Urinary bladder (tissue), 4 donors: ENCODE measurements around the gene RBM39. TPM values are rescaled to one million over a fixed set of nuclear protein-coding genes. Genes with fewer than 3 reads are reported as not detected.
A peak's percentile ranks its signal among the peaks of the same experiment; 100 is the strongest.
"Not testable (repeated sequence)": the region's sequence is repeated elsewhere in the genome, so short reads cannot be mapped to it uniquely, and the experiment has no call there.

Experiments used
- DNase-seq: peaks from one replicate; pipeline ENCODE4 v3.0.0-alpha.2; 2015; ENCODE audit errors: extremely low spot score
- H3K27ac ChIP-seq: one replicate; pipeline ENCODE4 v1.5.1; 2013; ENCODE audit warnings: low read depth, mild to moderate bottlenecking, moderate library complexity
- H3K36me3 ChIP-seq: one replicate; pipeline ENCODE4 v1.6.1; 2013; ENCODE audit warnings: mild to moderate bottlenecking, moderate library complexity; ENCODE audit not compliant: insufficient read depth
- H3K4me1 ChIP-seq: one replicate; pipeline ENCODE4 v1.6.1; 2013; ENCODE audit warnings: mild to moderate bottlenecking, moderate library complexity; ENCODE audit not compliant: insufficient read depth
- H3K4me3 ChIP-seq: one replicate; pipeline ENCODE4 v1.5.1; 2013; ENCODE audit warnings: low read depth, low read length
- WGBS: extraction: QIAGEN DNeasy Blood & Tissue Kit; methylation state at CpG from one replicate; pipeline ENCODE4 v1.1.7; 2013; 5-methylcytosine and 5-hydroxymethylcytosine counted together
- polyA plus RNA-seq: library from polyadenylated mRNA; stranded (reverse); fragments of 200-250 nt; gene quantifications from one replicate; pipeline ENCODE4 v1.2.3, GENCODE V29; 2013
- total RNA-seq: library from RNA; depleted of rRNA; stranded (reverse); fragments of >200 nt; gene quantifications from one replicate; pipeline ENCODE4 v1.2.3, GENCODE V29; 2014
- donor health status: healthy with polysubstance abuse.
- donor health status: healthy.

RBM39 gene
- total RNA-seq: 645 TPM
- polyA plus RNA-seq: 183 TPM

- H3K4me3 ChIP-seq: peak within 1 kb of the TSS; percentile 83
- H3K36me3 ChIP-seq: peaks cover 1% of the 10 kb centered on the region
- peak; percentile 100 for DNase-seq
- WGBS: under 1% methylated on average over 66 of the region's 66 CpGs
- no peaks in the 10 kb centered on the region for H3K4me1 ChIP-seq
- H3K27ac ChIP-seq: peak within 1 kb of the TSS; percentile 100
These were observed at the start of gene RBM39 for GRCh38 chr20:35741892-35742740. TSS of gene RBM39 (minus strand) at chr20:35742260. CDS start at chr20:35740874, 1,386 bp downstream.

DNA sequence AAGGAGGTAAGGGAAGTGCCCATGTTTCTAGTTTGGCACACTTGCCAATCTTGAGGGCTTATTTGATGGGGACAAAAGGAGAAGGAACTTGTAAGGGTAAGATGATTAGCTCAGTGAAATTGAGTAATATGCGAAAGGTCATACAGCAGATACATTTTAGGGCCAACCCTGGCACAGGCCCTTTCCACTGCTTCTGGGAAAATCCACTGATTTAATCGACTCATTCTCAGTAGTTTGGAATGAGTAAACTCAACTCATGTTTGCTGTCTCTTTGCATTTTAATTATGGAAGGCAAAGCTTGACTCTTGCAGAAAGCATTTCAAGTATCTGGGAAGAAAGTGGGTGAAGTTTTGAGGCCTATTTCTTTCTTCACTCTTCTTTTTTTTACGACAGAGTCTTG, 49.8 kb upstream of the RBM39 start:
- DNase-seq: no peak
- Histone ChIP-seq H3K36me3 (no peaks in the 10 kb centered on the region), H3K4me3 (no peak overlapping the region), H3K27ac (no peak overlapping the region), H3K4me1 (no peaks in the 10 kb centered on the region)
- whole genome bisulfite sequencing: 59% methylated on average over 3 of the region's 3 CpGs

DNA sequence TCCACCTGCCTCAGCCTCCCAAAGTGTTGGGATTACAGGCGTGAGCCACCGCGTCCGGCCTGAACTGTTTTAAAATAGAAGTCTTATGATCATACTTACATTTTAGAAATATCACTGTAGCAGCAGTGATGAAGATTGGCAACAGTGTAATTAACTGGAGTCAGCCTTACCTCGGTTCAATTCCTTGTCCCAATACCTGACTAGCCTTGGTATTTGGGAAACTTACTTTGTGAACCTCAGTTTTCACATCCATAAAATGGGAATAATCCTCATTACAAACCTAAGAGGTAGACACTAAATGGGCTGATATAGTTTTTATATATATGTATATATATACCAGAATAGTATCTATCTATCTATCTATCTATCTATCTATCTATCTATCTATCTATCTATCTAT, 49.0 kb upstream of the RBM39 start:
- H3K27ac ChIP-seq: no peak overlapping the region
- H3K4me1 ChIP-seq: no peaks in the 10 kb centered on the region
- H3K4me3 ChIP-seq: no peak overlapping the region
- 99% methylated on average over 5 of the region's 5 CpGs for whole genome bisulfite sequencing
- H3K36me3 ChIP-seq: no peaks in the 10 kb centered on the region
- no peak for DNase-seq

DNA sequence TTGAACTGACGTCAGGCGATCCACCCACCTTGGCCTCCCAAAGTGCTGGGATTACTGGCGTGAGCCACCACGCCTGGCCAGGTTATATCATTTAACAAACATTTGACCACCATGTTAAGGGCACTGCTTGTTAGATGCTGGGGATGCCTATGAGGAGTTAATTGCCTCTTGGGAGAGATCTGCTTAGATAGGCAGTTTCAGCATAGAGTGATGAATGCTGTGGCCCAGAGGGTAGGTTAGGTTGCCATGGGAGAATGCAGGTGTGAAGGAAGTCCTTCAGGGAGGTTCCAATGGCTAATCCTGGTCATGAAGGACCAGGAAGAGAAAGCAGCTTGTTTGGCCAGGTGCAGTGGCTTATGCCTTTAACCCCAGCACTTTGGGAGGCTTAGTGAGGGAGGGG, 46.7 kb upstream of the RBM39 start:
- Histone ChIP-seq H3K4me1 (no peaks in the 10 kb centered on the region), H3K4me3 (no peak overlapping the region), H3K36me3 (no peaks in the 10 kb centered on the region), H3K27ac (no peak overlapping the region)
- DNase-seq: no peak
- 97% methylated on average over 4 of the region's 4 CpGs for WGBS

- 98% methylated on average over 4 of the region's 4 CpGs for WGBS
- not testable (repeated sequence) for H3K4me1 ChIP-seq, DNase-seq, H3K36me3 ChIP-seq, H3K27ac ChIP-seq, H3K4me3 ChIP-seq
These were observed 43.5 kb upstream of the RBM39 start for GRCh38 chr20:35785541-35785940.

DNA sequence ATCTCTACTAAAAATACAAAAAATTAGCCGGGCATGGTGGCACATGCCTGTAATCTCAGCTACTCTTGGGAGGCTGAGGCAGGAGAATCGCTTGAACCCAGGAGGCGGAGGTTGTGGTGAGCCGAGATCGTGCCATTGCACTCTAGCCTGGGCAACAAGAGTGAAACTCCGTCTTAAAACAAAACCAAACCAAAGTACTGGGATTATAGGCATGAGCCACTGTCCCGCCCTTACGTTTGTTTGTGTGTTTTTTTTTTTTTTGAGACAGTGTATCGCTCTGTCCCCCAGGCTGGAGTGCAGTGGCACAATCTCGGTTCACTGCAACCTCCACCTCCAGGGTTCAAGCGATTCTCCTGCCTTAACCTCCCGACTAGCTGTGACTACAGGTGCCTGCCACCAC, 41.8 kb upstream of the RBM39 start:
- H3K4me1 ChIP-seq, DNase-seq, H3K27ac ChIP-seq, H3K36me3 ChIP-seq, H3K4me3 ChIP-seq: not testable (repeated sequence)
- 94% methylated on average over 12 of the region's 12 CpGs for WGBS

- Histone ChIP-seq H3K27ac (no peak overlapping the region), H3K36me3 (peaks cover 3% of the 10 kb centered on the region), H3K4me1 (no peaks in the 10 kb centered on the region), H3K4me3 (no peak overlapping the region)
- WGBS: 48% methylated on average over 4 of the region's 4 CpGs
- DNase-seq: no peak
These were observed 34.5 kb upstream of the RBM39 start for GRCh38 chr20:35776513-35777101.

- 87% methylated on average over 1 of the region's 1 CpG for WGBS
- no peak overlapping the region for H3K4me3 ChIP-seq
- no peaks in the 10 kb centered on the region for H3K4me1 ChIP-seq
- H3K27ac ChIP-seq: no peak overlapping the region
- H3K36me3 ChIP-seq: peaks cover 3% of the 10 kb centered on the region
- DNase-seq: no peak
These were observed 32.3 kb upstream of the RBM39 start for GRCh38 chr20:35774391-35774790.

DNA sequence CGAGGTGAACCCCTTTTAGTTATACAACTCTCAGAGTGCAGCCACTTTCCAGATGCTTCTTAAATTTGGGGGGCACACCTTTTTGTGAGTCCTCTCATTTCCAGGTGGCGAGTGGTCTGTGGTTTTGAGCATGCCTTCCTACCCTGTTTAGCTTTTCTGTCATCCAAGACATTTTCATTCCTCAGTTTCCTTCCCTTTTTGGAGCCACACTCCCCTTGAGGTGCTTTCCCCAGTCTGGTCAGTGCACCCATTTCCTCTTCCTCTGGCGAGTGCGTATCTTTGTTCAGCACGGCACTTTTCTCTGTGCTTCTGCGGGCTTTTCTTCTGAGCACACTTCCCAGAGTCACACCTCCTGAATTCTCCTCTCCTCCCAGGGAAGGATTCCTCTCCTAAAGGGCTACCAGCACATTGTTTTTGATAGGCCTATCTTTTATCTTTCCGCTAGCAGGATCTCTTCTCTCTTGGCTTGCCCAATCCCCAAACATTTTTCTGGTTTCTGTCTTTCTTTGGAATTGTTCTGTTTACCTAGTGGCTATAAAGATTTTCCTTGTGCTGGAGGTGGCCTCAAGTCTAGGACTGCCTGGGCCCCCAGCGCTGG, 31.2 kb upstream of the RBM39 start:
- H3K4me1 ChIP-seq: no peaks in the 10 kb centered on the region
- peak overlapping the region; percentile 80 for H3K4me3 ChIP-seq
- H3K36me3 ChIP-seq: no peaks in the 10 kb centered on the region
- no peak for DNase-seq
- WGBS: 49% methylated on average over 8 of the region's 8 CpGs
- peak overlapping the region; percentile 40 for H3K27ac ChIP-seq

GRCh38 chr20:35772563-35773058, 30.6 kb upstream of the RBM39 start:
- 13% methylated on average over 8 of the region's 8 CpGs for WGBS
- H3K27ac ChIP-seq: peak overlapping the region; percentile 93
- H3K4me1 ChIP-seq: no peaks in the 10 kb centered on the region
- DNase-seq: no peak
- peak overlapping the region; percentile 80 for H3K4me3 ChIP-seq
- no peaks in the 10 kb centered on the region for H3K36me3 ChIP-seq

DNA sequence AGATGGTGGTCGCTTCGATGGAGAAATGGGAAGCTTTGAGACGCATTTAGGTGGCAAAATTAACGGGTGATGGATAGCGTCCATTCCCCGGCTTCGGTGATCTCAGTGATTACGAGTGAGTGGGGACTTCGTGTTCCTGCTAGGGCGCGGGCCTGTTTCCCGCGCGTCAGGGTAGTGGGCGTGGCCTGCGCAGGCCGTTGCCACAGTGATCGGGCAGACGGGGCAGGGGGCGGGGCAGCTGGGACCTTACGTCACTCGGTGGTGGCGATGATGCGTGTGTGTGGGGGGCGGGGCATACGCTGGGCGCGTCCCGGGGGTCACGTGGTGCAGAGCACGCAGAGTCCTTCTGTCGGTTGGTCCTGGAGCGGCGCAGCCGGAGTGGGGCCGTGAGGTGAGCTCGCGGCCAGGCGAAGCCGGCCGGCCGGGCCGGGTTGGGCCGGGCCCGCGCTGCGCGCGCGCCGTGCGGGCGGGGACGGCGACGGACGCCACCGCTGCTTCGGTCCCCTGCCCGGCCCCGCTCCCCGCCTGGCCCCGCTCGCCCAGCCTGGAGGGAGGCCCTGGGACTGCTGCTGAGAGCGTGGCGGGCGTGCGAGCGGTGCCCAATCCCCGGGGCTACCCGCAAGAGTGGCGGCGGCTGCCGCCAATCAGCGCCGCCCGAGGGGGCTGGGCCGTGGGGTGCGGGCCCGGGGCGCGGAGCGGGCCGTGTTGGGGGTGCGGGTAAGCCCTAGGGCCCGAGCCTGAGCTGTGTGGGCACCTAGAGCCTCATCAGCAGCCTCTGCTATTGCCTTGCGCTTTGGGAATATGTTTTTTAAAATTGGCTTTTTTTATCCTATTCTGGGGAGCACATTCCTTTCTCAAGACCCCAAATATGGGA, 29.9 kb upstream of the RBM39 start, which contains the start of gene PHF20:
Gene PHF20 (plus strand): TSS at position 327 of the 874 bp plus-strand sequence. CDS start 29,508 bp downstream, outside the sequence.
- Histone ChIP-seq H3K4me3 (peak within 1 kb of the TSS; percentile 80), H3K27ac (peak within 1 kb of the TSS; percentile 93), H3K4me1 (no peaks in the 10 kb centered on the region), H3K36me3 (no peaks in the 10 kb centered on the region)
- 2% methylated on average over 87 of the region's 87 CpGs for WGBS
- peak; percentile 87 for DNase-seq

GRCh38 chr20:35771367-35771688, 29.3 kb upstream of the RBM39 start:
- WGBS: 73% methylated on average over 9 of the region's 9 CpGs

More at GRCh38 chr20:35771367-35771688, 29.3 kb upstream of the RBM39 start:
- peak overlapping the region; percentile 93 for H3K27ac ChIP-seq
- H3K36me3 ChIP-seq: no peaks in the 10 kb centered on the region
- DNase-seq: no peak
- H3K4me1 ChIP-seq: no peaks in the 10 kb centered on the region
- H3K4me3 ChIP-seq: no peak overlapping the region
